DOHH2 (cell line): ENCODE results near the gene POLR3GL.
"Not testable (repeated sequence)": the region's sequence is repeated elsewhere in the genome, so short reads cannot be mapped to it uniquely, and the experiment has no call there.

Experiments used
- H3F3A ChIP-seq: fragments of 200-600 bp; sonication (generic), shearing (Covaris generic); 2 replicates; pipeline ENCODE4 v1.6.0; 2016; ENCODE audit warnings: antibody characterized with exemption, mild to moderate bottlenecking; ENCODE audit not compliant: control insufficient read depth, insufficient read depth
- H3K27ac ChIP-seq: fragments of 200-600 bp; sonication (generic); 2 replicates; pipeline ENCODE4 v1.5.1; 2014; ENCODE audit warnings: low read depth, mild to moderate bottlenecking, low read length, moderate library complexity
- H3K27me3 ChIP-seq: fragments of 200-600 bp; sonication (generic); 2 replicates; pipeline ENCODE4 v1.6.1; 2014; ENCODE audit warnings: mild to moderate bottlenecking, low read length, mixed read lengths; ENCODE audit not compliant: control insufficient read depth
- H3K36me3 ChIP-seq: fragments of 200-600 bp; sonication (generic); 2 replicates; pipeline ENCODE4 v1.6.1; 2014; ENCODE audit warnings: mild to moderate bottlenecking, low read length, moderate library complexity, mixed read lengths; ENCODE audit not compliant: control insufficient read depth
- H3K4me1 ChIP-seq: fragments of 200-600 bp; sonication (generic); 2 replicates; pipeline ENCODE4 v1.6.1; 2014; ENCODE audit warnings: mild to moderate bottlenecking, low read length, mixed read lengths; ENCODE audit not compliant: control insufficient read depth
- H3K4me2 ChIP-seq: fragments of 200-600 bp; sonication (generic); 2 replicates; pipeline ENCODE4 v1.6.0; 2014; ENCODE audit warnings: mild to moderate bottlenecking, low read length, moderate library complexity
- H3K4me3 ChIP-seq: fragments of 200-600 bp; sonication (generic); 2 replicates; pipeline ENCODE4 v1.5.1; 2014; ENCODE audit warnings: mild to moderate bottlenecking, low read length, mixed read lengths
- H3K79me2 ChIP-seq: fragments of 200-600 bp; sonication (generic); 2 replicates; pipeline ENCODE4 v1.6.1; 2014; ENCODE audit warnings: mild to moderate bottlenecking, low read length, mixed read lengths; ENCODE audit not compliant: control insufficient read depth
- H3K9me2 ChIP-seq: fragments of 200-600 bp; sonication (generic); replicated peaks from 2 replicates; pipeline ENCODE4 v1.6.1; 2014; ENCODE audit warnings: mild to moderate bottlenecking, low read length, mixed read lengths; ENCODE audit not compliant: control insufficient read depth
- H3K9me3 ChIP-seq: fragments of 200-600 bp; sonication (generic); 2 replicates; pipeline ENCODE4 v1.6.1; 2014; ENCODE audit warnings: antibody characterized with exemption, low read length, mixed read lengths; ENCODE audit not compliant: control insufficient read depth, insufficient read depth
- H4K20me1 ChIP-seq: fragments of 200-600 bp; sonication (generic); 2 replicates; pipeline ENCODE4 v1.6.0; 2014; ENCODE audit warnings: low read depth, mild to moderate bottlenecking, antibody characterized with exemption, low read length, moderate library complexity; ENCODE audit not compliant: control insufficient read depth, insufficient read depth
- EZH2phosphoT487 ChIP-seq: fragments of 200-600 bp; sonication (generic); IDR thresholded peaks from 2 replicates; pipeline ENCODE4 v1.6.1; 2017; ENCODE audit warnings: borderline replicate concordance, mild to moderate bottlenecking, antibody characterized with exemption, low read length, moderate library complexity, mixed read lengths
- TF ChIP-seq, protein P1 (sequence below): fragments of 200-600 bp; sonication (generic); IDR thresholded peaks from one replicate; pipeline ENCODE4 v1.5.1; 2014; ENCODE audit warnings: antibody characterized with exemption, mild to moderate bottlenecking, low read depth, low read length; ENCODE audit not compliant: poor library complexity, severe bottlenecking

POLR3GL gene

DNA sequence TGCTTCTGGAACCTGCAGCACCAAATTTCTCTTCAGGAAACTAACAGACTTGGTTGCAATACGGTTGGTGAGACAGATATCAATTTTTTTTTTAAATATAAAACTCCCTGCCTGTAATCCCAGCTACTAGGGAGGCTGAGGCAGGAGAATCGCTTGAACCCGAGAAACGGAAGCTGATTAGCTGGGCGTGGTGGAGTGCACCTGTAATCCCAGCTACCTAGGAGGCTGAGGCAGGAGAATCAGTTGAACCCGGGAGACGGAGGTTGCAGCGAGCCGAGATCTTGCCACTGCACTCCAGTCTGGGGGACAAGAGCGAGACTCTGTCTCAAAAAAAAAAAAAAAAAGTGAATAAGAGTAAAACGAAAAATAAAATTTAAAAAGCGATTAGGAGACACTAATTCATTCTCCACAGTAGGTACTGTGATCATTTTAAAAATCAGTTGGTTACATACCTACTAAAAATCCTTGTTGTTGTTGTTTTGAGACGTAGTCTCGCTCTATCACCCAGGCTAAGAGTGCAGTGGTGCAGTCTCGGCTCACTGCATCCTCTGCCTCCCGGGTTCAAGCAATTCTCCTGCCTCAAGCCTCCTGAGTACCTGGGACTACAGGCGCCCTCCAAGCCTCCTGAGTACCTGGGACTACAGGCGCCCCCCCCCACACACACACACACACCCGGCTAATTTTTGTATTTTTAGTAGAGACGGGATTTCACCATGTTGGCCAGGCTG lies 36.4 kb upstream of the POLR3GL start:
- H3K9me2 ChIP-seq, result no peaks in the 10 kb centered on the region
- TF ChIP-seq, protein P1, sequence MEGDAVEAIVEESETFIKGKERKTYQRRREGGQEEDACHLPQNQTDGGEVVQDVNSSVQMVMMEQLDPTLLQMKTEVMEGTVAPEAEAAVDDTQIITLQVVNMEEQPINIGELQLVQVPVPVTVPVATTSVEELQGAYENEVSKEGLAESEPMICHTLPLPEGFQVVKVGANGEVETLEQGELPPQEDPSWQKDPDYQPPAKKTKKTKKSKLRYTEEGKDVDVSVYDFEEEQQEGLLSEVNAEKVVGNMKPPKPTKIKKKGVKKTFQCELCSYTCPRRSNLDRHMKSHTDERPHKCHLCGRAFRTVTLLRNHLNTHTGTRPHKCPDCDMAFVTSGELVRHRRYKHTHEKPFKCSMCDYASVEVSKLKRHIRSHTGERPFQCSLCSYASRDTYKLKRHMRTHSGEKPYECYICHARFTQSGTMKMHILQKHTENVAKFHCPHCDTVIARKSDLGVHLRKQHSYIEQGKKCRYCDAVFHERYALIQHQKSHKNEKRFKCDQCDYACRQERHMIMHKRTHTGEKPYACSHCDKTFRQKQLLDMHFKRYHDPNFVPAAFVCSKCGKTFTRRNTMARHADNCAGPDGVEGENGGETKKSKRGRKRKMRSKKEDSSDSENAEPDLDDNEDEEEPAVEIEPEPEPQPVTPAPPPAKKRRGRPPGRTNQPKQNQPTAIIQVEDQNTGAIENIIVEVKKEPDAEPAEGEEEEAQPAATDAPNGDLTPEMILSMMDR, result no peak
- TF ChIP-seq EZH2phosphoT487, result no peak
- H3K4me1 ChIP-seq, result peaks cover 30% of the 10 kb centered on the region
- peak overlapping the region; percentile 86 for H3K27ac ChIP-seq
- peaks cover 33% of the 10 kb centered on the region for H3F3A ChIP-seq
- peaks cover 8% of the 10 kb centered on the region; the same call in 1 of the 2 replicates for H4K20me1 ChIP-seq
- H3K4me2 ChIP-seq, result peak overlapping the region; percentile 83
- no peaks in the 10 kb centered on the region for H3K9me3 ChIP-seq
- H3K79me2 ChIP-seq, result peaks cover 29% of the 10 kb centered on the region
- H3K27me3 ChIP-seq, result no peaks in the 10 kb centered on the region
- H3K36me3 ChIP-seq, result peaks cover 33% of the 10 kb centered on the region
- H3K4me3 ChIP-seq, result peak overlapping the region; percentile 87

DNA sequence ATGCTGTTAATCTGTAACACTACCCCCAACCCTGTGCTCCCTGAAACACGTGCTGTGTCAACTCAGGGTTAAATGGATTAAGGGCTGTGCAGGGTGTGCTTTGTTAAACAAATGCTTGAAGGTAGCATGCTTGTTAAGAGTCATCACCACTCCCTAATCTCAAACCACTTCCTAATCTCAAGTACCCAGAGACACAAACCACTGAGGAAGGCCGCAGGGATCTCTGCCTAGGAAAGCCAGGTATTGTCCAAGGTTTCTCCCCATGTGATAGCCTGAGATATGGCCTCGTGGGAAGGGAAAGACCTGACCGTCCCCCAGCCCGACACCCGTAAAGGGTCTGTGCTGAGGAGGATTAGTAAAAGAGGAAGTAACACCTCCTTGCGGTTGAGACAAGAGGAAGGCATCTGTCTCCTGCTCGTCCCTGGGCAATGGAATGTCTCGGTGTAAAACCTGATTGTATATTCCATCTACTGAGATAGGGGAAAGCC lies 31.9 kb upstream of the POLR3GL start:
- Histone ChIP-seq H3K36me3 (peaks cover 29% of the 10 kb centered on the region), H3K4me3 (peak overlapping the region; percentile 59), H3K4me2 (peak overlapping the region; percentile 64), H3K79me2 (peaks cover 11% of the 10 kb centered on the region), H3F3A (peaks cover 42% of the 10 kb centered on the region), H3K4me1 (peaks cover 33% of the 10 kb centered on the region), H3K27ac (peak overlapping the region; percentile 69)
- not testable (repeated sequence) for H4K20me1 ChIP-seq, H3K9me3 ChIP-seq, H3K9me2 ChIP-seq, H3K27me3 ChIP-seq

DNA sequence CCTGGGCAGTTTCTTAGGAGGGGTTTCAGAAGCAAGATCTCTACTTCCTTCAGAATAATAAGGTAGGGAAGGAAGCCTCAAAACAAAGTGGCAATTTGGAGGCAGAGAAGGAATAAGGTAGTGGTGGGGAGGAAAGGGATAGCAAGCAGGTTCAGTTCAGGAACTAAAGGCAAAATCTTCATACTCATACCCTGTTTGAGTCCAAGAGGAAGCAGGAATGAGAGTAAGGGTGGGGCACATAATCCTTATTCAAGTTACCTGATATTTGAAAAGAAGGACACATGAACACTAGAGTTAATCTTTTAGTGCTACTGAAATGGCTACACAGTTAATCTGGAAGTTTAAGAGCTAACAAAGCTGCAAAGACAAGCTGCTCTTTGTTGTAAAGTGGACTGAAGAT lies 28.8 kb upstream of the POLR3GL start:
- Histone ChIP-seq H3K4me1 (peaks cover 25% of the 10 kb centered on the region), H3K36me3 (peaks cover 26% of the 10 kb centered on the region), H3K4me2 (no peak overlapping the region), H3K79me2 (no peaks in the 10 kb centered on the region), H3F3A (peaks cover 18% of the 10 kb centered on the region), H3K9me3 (no peaks in the 10 kb centered on the region), H3K27ac (no peak overlapping the region), H3K9me2 (no peaks in the 10 kb centered on the region), H3K27me3 (no peaks in the 10 kb centered on the region), H4K20me1 (no peaks in the 10 kb centered on the region), H3K4me3 (no peak overlapping the region)
- no peak for TF ChIP-seq EZH2phosphoT487
- TF ChIP-seq, protein P1, result no peak

DNA sequence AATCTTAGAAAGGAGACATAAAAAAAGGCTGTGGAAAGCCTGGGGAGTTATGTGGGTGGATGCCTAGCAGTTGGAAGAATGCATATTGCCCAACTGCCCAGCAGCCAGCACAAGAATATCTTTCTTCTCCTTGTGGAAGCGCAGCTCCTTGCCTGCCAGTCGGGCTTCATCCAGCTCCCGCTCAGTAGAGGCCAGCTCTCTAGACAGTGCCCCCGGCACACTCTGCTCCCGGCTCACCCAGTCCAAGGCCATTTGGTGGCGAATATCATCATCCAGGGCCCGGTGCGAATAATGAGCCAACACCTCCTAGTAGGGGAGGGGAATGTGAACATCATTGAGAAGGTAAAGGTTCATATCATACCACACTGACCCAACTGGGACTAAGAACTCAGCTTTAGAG lies 28.2 kb upstream of the POLR3GL start:
- Histone ChIP-seq H3F3A (peaks cover 16% of the 10 kb centered on the region), H3K27ac (no peak overlapping the region), H3K9me3 (no peaks in the 10 kb centered on the region), H3K4me3 (no peak overlapping the region), H3K9me2 (no peaks in the 10 kb centered on the region), H3K27me3 (no peaks in the 10 kb centered on the region), H3K36me3 (peaks cover 26% of the 10 kb centered on the region), H3K79me2 (no peaks in the 10 kb centered on the region), H3K4me2 (no peak overlapping the region), H3K4me1 (peaks cover 25% of the 10 kb centered on the region), H4K20me1 (no peaks in the 10 kb centered on the region)
- TF ChIP-seq, protein P1, result no peak
- no peak for TF ChIP-seq EZH2phosphoT487
